ENCODE results near the gene NADK. TPM values are rescaled to one million over a fixed set of nuclear protein-coding genes. Genes with fewer than 3 reads are reported as not detected.

The NADK gene
- total RNA-seq, 2 experiments from 2014 or later: 57.3 to 65.6 TPM

DNA sequence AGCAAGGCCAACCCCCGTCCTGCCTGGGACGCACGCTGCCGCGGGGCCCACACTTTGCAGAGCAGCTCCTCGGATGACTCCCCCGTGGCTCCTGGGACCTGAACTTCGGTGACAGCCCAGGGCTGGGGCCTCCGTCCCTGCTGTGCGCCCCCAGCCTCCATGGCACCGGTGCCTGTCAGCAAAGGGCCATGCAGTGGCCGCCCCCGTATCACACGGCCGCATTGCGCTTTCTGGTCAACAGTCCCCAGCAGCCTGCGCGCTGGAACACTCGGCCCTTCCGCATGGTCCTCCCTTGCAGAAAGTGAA lies 18.0 kb downstream of the NADK start:
- H3K4me3 Mint-ChIP-seq: no peak overlapping the region
- intact Hi-C loops (cut with micrococcal nuclease): no loop called here
- H3K27ac Mint-ChIP-seq: no peak overlapping the region
- POLR2A ChIA-PET: interaction anchor here (0.8 kb wide), 1 partner anchor 8 kb away, joined by 3 read pairs; no protein-coding TSS in a partner anchor
- H3K9me3 Mint-ChIP-seq: no peaks in the 10 kb centered on the region
- H3K36me3 Mint-ChIP-seq (ENCODE audit: low read depth): peaks cover 25% of the 10 kb centered on the region
- ATAC-seq (no peak), DNase-seq (no peak)
- CTCF ChIA-PET: no interaction called here
- H3K27me3 Mint-ChIP-seq: no peaks in the 10 kb centered on the region
- H3K4me1 Mint-ChIP-seq (ENCODE audit: low read depth): no peaks in the 10 kb centered on the region
- TF ChIP-seq, protein P1, sequence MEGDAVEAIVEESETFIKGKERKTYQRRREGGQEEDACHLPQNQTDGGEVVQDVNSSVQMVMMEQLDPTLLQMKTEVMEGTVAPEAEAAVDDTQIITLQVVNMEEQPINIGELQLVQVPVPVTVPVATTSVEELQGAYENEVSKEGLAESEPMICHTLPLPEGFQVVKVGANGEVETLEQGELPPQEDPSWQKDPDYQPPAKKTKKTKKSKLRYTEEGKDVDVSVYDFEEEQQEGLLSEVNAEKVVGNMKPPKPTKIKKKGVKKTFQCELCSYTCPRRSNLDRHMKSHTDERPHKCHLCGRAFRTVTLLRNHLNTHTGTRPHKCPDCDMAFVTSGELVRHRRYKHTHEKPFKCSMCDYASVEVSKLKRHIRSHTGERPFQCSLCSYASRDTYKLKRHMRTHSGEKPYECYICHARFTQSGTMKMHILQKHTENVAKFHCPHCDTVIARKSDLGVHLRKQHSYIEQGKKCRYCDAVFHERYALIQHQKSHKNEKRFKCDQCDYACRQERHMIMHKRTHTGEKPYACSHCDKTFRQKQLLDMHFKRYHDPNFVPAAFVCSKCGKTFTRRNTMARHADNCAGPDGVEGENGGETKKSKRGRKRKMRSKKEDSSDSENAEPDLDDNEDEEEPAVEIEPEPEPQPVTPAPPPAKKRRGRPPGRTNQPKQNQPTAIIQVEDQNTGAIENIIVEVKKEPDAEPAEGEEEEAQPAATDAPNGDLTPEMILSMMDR (IDR thresholded peaks at IDR 0.05): no peak

- DNase-seq (no peak), ATAC-seq (no peak)
- Mint-ChIP-seq H3K4me1 (ENCODE audit: low read depth) (no peaks in the 10 kb centered on the region), H3K9me3 (no peaks in the 10 kb centered on the region), H3K27me3 (no peaks in the 10 kb centered on the region), H3K27ac (no peak overlapping the region), H3K4me3 (no peak overlapping the region), H3K36me3 (ENCODE audit: low read depth) (peaks cover 27% of the 10 kb centered on the region)
- ChIA-PET CTCF (no interaction called here), POLR2A (interaction anchor here (0.5 to 0.8 kb wide), 2 partner anchors 9 to 765 kb away, joined by 3 read pairs; no protein-coding TSS in a partner anchor)
- TF ChIP-seq, protein P1 (IDR thresholded peaks at IDR 0.05): no peak
- intact Hi-C loops (cut with micrococcal nuclease): no loop called here
Measured at GRCh38 chr1:1759456-1760344, 18.6 kb downstream of the NADK start.

GRCh38 chr1:1758692-1759455 lies 19.4 kb downstream of the NADK start:
- H3K27me3 Mint-ChIP-seq: no peaks in the 10 kb centered on the region
- no peak for ATAC-seq
- CTCF ChIA-PET: no interaction called here

DNA sequence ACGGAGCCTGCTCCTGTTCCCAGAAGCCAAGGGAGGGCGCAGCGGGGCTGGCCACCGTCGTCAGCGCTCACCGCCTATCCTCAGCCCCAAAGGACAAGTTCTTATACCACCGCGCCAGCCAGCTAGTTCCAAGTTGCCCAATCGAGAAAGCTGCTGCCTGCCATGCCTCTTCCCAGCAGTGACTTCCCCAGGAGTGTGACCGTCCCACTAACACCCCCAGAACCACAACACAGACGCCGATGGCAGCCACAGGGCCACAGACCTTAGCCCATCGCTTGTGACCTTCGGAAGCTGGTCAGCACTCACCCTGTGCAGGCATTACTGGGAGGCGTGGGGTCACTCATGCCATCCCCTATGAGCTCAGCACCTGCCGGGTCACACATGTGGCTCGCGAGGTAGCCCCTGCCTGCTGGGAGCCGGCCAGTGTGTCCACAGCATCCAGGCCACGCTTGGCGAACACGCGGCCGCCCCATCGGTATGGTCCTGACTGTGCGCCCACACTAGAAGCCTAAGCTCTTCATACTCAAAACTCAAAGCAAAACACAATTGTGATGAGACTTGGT lies 20.1 kb downstream of the NADK start:
- DNase-seq (no peak), ATAC-seq (no peak)
- H3K27ac Mint-ChIP-seq: no peak overlapping the region
- POLR2A ChIA-PET: no interaction called here
- CTCF ChIA-PET: no interaction called here
- no peak overlapping the region for H3K4me3 Mint-ChIP-seq
- TF ChIP-seq, protein P1 (IDR thresholded peaks at IDR 0.05): no peak
- peaks cover 25% of the 10 kb centered on the region for H3K36me3 Mint-ChIP-seq (ENCODE audit: low read depth)
- no peaks in the 10 kb centered on the region for H3K27me3 Mint-ChIP-seq
- H3K4me1 Mint-ChIP-seq (ENCODE audit: low read depth): no peaks in the 10 kb centered on the region
- intact Hi-C loops (cut with micrococcal nuclease): no loop called here
- no peaks in the 10 kb centered on the region for H3K9me3 Mint-ChIP-seq

More at GRCh38 chr1:1758692-1759455, 19.4 kb downstream of the NADK start:
- POLR2A ChIA-PET: no interaction called here
- TF ChIP-seq, protein P1 (IDR thresholded peaks at IDR 0.05): no peak
- no peak overlapping the region for H3K4me3 Mint-ChIP-seq
- H3K9me3 Mint-ChIP-seq: no peaks in the 10 kb centered on the region
- no peak for DNase-seq
- H3K4me1 Mint-ChIP-seq (ENCODE audit: low read depth): no peaks in the 10 kb centered on the region
- H3K27ac Mint-ChIP-seq: no peak overlapping the region
- intact Hi-C loops (cut with micrococcal nuclease): no loop called here
- peaks cover 23% of the 10 kb centered on the region for H3K36me3 Mint-ChIP-seq (ENCODE audit: low read depth)

Data from activated CD8-positive, alpha-beta T cell treated with anti-CD3 and anti-CD28 coated beads for 36 hours (primary cell).